IMR-90 (cell line): ENCODE data around the gene CHN1. TPM values are rescaled to one million over a fixed set of nuclear protein-coding genes. Genes with fewer than 3 reads are reported as not detected.
A peak's percentile ranks its signal among the peaks of the same experiment; 100 is the strongest.

Experiments used
- ATAC-seq: fragments of 200-7000 bp; cut with Tn5 transposase; 2 replicates; pipeline ENCODE4 v1.9.1; 2020; ENCODE audit warnings: low read depth, mild to moderate bottlenecking, moderate library complexity
- BruUV-seq: library from RNA; stranded (reverse); fragments of 400-500 nt; replicated peaks from 2 replicates; lab custom pipeline; 2021; lab: Mats Ljungman, UMichigan
- CTCF ChIA-PET: fragments of 300-600 bp; formaldehyde crosslinking; extraction: SDS; loops from one replicate; lab custom pipeline; 2021; ENCODE audit warnings: antibody characterized with exemption; lab: Yijun Ruan, JAX
- POLR2A ChIA-PET: fragments of 300-600 bp; sonication (Branson Sonifier 250); formaldehyde crosslinking; loops from one replicate; lab custom pipeline; 2022; ENCODE audit warnings: antibody characterized with exemption; ENCODE audit not compliant: unreplicated experiment; lab: Charles Lee
- DNase-seq: peaks from one replicate; pipeline ENCODE4 v3.0.0; 2013
- H2AFZ ChIP-seq: replicated peaks from 2 replicates; pipeline ENCODE3; 2013; ENCODE audit warnings: low read length, mild to moderate bottlenecking; ENCODE audit not compliant: poor library complexity
- H2AK5ac ChIP-seq: 2 replicates; pipeline ENCODE4 v1.6.1; 2013; ENCODE audit warnings: low read depth, low read length, inconsistent platforms
- H2AK9ac ChIP-seq: replicated peaks from 2 replicates; pipeline ENCODE3; 2013; ENCODE audit warnings: mild to moderate bottlenecking, low read depth, low read length, moderate library complexity; ENCODE audit not compliant: poor library complexity
- H2BK120ac ChIP-seq: 2 replicates; pipeline ENCODE4 v1.6.1; 2013; ENCODE audit warnings: low read depth, low read length, inconsistent platforms
- H2BK15ac ChIP-seq: 3 replicates; pipeline ENCODE4 v1.6.1; 2013; ENCODE audit warnings: low read depth, low read length, inconsistent platforms
- H2BK20ac ChIP-seq: 2 replicates; pipeline ENCODE4 v1.6.1; 2013; ENCODE audit warnings: low read depth, mild to moderate bottlenecking, inconsistent platforms, low read length, moderate library complexity
- H2BK5ac ChIP-seq: 2 replicates; pipeline ENCODE4 v1.6.1; 2013; ENCODE audit warnings: mild to moderate bottlenecking, low read depth, low read length, inconsistent platforms; ENCODE audit not compliant: poor library complexity, severe bottlenecking
- H3K14ac ChIP-seq: replicated peaks from 2 replicates; pipeline ENCODE4 v1.6.1; 2013; ENCODE audit warnings: low read depth, low read length, inconsistent platforms
- H3K18ac ChIP-seq: 2 replicates; pipeline ENCODE4 v1.6.1; 2013; ENCODE audit warnings: low read depth, low read length, control low read depth
- H3K23ac ChIP-seq: 2 replicates; pipeline ENCODE4 v1.6.1; 2013; ENCODE audit warnings: low read depth, low read length, inconsistent platforms
- H3K27ac ChIP-seq: 2 replicates; pipeline ENCODE4 v1.5.1; 2013; ENCODE audit warnings: mild to moderate bottlenecking, control low read depth, low read length; ENCODE audit not compliant: insufficient read depth
- H3K27me3 ChIP-seq: 2 replicates; pipeline ENCODE4 v1.6.1; 2013; ENCODE audit warnings: low read length; ENCODE audit not compliant: control insufficient read depth, insufficient read depth
- H3K36me3 ChIP-seq: 2 replicates; pipeline ENCODE4 v1.6.1; 2013; ENCODE audit warnings: low read length, mixed read lengths; ENCODE audit not compliant: control insufficient read depth, insufficient read depth
- H3K4ac ChIP-seq: 2 replicates; pipeline ENCODE4 v1.6.1; 2013; ENCODE audit warnings: low read depth, low read length, inconsistent platforms
- H3K4me1 ChIP-seq: 2 replicates; pipeline ENCODE4 v1.6.1; 2013; ENCODE audit warnings: low read length, mixed read lengths; ENCODE audit not compliant: control insufficient read depth, insufficient read depth
- H3K4me2 ChIP-seq: 2 replicates; pipeline ENCODE4 v1.6.1; 2013; ENCODE audit warnings: low read depth, mild to moderate bottlenecking, control low read depth, low read length, moderate library complexity
- H3K4me3 ChIP-seq: 2 replicates; pipeline ENCODE4 v1.5.1; 2013; ENCODE audit warnings: low read depth, mild to moderate bottlenecking, control low read depth, low read length, moderate library complexity; ENCODE audit not compliant: insufficient read depth
- H3K56ac ChIP-seq: 2 replicates; pipeline ENCODE4 v1.6.1; 2013; ENCODE audit warnings: low read length, inconsistent platforms; ENCODE audit not compliant: insufficient read depth; ENCODE audit errors: extremely low read depth
- H3K79me1 ChIP-seq, 2 experiments: 2 replicates each; pipeline ENCODE4 v1.6.1; 2013; ENCODE audit warnings: low read length in 2 of 2, inconsistent platforms in 1 of 2, low read depth in 1 of 2
- H3K9ac ChIP-seq: 2 replicates; pipeline ENCODE4 v1.6.1; 2013; ENCODE audit warnings: low read depth, low read length, control low read depth
- H3K9me1 ChIP-seq: 2 replicates; pipeline ENCODE4 v1.6.1; 2013; ENCODE audit warnings: low read length, inconsistent platforms; ENCODE audit not compliant: insufficient read depth
- H3K9me3 ChIP-seq: 2 replicates; pipeline ENCODE4 v1.6.1; 2013; ENCODE audit warnings: low read length; ENCODE audit not compliant: control insufficient read depth, insufficient read depth
- H4K20me1 ChIP-seq: 2 replicates; pipeline ENCODE4 v1.6.1; 2013; ENCODE audit warnings: low read length, inconsistent platforms; ENCODE audit not compliant: insufficient read depth
- H4K5ac ChIP-seq: 2 replicates; pipeline ENCODE4 v1.6.1; 2013; ENCODE audit warnings: mild to moderate bottlenecking, low read depth, low read length, control low read depth
- H4K8ac ChIP-seq, 2 experiments: 2 replicates each; pipeline ENCODE4 v1.6.1; 2013; ENCODE audit warnings: low read depth in 2 of 2, low read length in 2 of 2, control low read depth in 1 of 2, inconsistent platforms in 1 of 2
- H4K91ac ChIP-seq: 2 replicates; pipeline ENCODE4 v1.6.1; 2013; ENCODE audit warnings: low read depth, low read length, inconsistent platforms; ENCODE audit not compliant: insufficient read depth
- BHLHE40 ChIP-seq: fragments of 150-350 bp; IDR thresholded peaks from 2 replicates; pipeline ENCODE4 v1.6.1; 2016; ENCODE audit warnings: mild to moderate bottlenecking, low read depth, low read length
- CTCF ChIP-seq: conservative IDR thresholded peaks from 2 replicates; pipeline ENCODE4 v1.5.1; 2012; ENCODE audit warnings: mild to moderate bottlenecking, low read depth, low read length, improper control_type of control experiment
- ELK1 ChIP-seq: fragments of 150-350 bp; IDR thresholded peaks from 2 replicates; pipeline ENCODE4 v1.6.1; 2016; ENCODE audit warnings: low read depth, mild to moderate bottlenecking, low read length, moderate library complexity, borderline replicate concordance
- POLR2A ChIP-seq: IDR thresholded peaks from 2 replicates; pipeline ENCODE4 v1.6.1; 2012; ENCODE audit warnings: mild to moderate bottlenecking, low read depth, low read length
- RAD21 ChIP-seq: IDR thresholded peaks from 2 replicates; pipeline ENCODE4 v1.6.1; 2012; ENCODE audit warnings: low read length, improper control_type of control experiment
- RCOR1 ChIP-seq: IDR thresholded peaks from 2 replicates; pipeline ENCODE4 v1.6.1; 2012; ENCODE audit warnings: mild to moderate bottlenecking, low read length, improper control_type of control experiment; ENCODE audit not compliant: insufficient replicate concordance
- SMC3 ChIP-seq: fragments of 150-350 bp; IDR thresholded peaks from 2 replicates; pipeline ENCODE4 v1.6.1; 2016; ENCODE audit warnings: low read depth, mild to moderate bottlenecking, antibody characterized with exemption, low read length, moderate library complexity
- WGBS, 2 experiments: methylation state at CpG; one replicate each; pipeline versions ENCODE4 v1.1.5 to v1.1.7; 2013; ENCODE audit warnings: missing lambda C conversion rate in 2 of 2; ENCODE audit not compliant: insufficient read length in 1 of 2; ENCODE audit errors: extremely low coverage in 2 of 2; 5-methylcytosine and 5-hydroxymethylcytosine counted together
- dilution Hi-C: fragments of 300-500 bp; cut with HindIII; formaldehyde crosslinking; loops from one replicate; pipeline ENCODE4 v1.14.3; 2018; ENCODE audit warnings: low sequenced_read_pairs; ENCODE audit not compliant: unreplicated experiment
- in situ Hi-C: fragments of 300-500 bp; cut with MboI; formaldehyde crosslinking; loops from 3 replicates; pipeline ENCODE4 v1.14.3; 2019; ENCODE audit warnings: low sequenced_read_pairs, inconsistent platforms, mixed read lengths
- intact Hi-C: fragments of 100-400 bp; cut with micrococcal nuclease; formaldehyde crosslinking; loops from 2 replicates; pipeline ENCODE4 v1.10.0; 2022
- polyA plus RNA-seq, 3 experiments: library from polyadenylated mRNA; depleted of rRNA; stranded (reverse); fragments of >200 nt; gene quantifications; 2 replicates each; pipeline ENCODE4 v1.2.3, GENCODE V29; 2012; ENCODE audit warnings: low replicate concordance in 1 of 3
- total RNA-seq: library from RNA; depleted of rRNA; stranded (reverse); fragments of >200 nt; gene quantifications from 2 replicates; pipeline ENCODE4 v1.2.3, GENCODE V29; 2012

Gene CHN1
- total and polyA plus RNA-seq, 2 of the 4 experiments (the other 2 are of a cell fraction): 58.4 to 66.9 TPM

GRCh38 chr2:174836995-174837390 lies 168.2 kb downstream of the CHN1 start:
- Histone ChIP-seq H4K20me1 (no peaks in the 10 kb centered on the region), H3K79me1 (peaks cover 10 to 31% of the 10 kb centered on the region in 2 experiments), H2BK20ac (peak overlapping the region; percentile 94), H2BK5ac (peak overlapping the region; percentile 99), H3K4me2 (peak overlapping the region; percentile 81), H3K27me3 (no peaks in the 10 kb centered on the region), H3K4ac (peak overlapping the region; percentile 86), H3K14ac (peak overlapping the region; percentile 93), H4K5ac (peak overlapping the region; percentile 93), H3K18ac (peak overlapping the region; percentile 98), H3K4me3 (no peak overlapping the region), H2BK15ac (peak overlapping the region; percentile 87), H3K9me3 (no peaks in the 10 kb centered on the region), H4K8ac (peak overlapping the region; percentile 72 to 89), H3K23ac (peak overlapping the region; percentile 73), H3K9ac (peak overlapping the region; percentile 32; the same call in 1 of the 2 replicates), H2BK120ac (peak overlapping the region; percentile 97), H2AK5ac (peak overlapping the region; percentile 93), H3K56ac (peak overlapping the region; percentile 84), H2AFZ (no peak overlapping the region), H2AK9ac (peak overlapping the region; percentile 38), H3K27ac (peak overlapping the region; percentile 100), H3K9me1 (peaks cover 6% of the 10 kb centered on the region), H4K91ac (peak overlapping the region; percentile 85), H3K4me1 (peaks cover 21% of the 10 kb centered on the region), H3K36me3 (no peaks in the 10 kb centered on the region)
- ATAC-seq (no peak), DNase-seq (no peak)
- dilution Hi-C loops: no loop called here
- in situ Hi-C loops: no loop called here
- WGBS, 2 experiments: no CpG with 5 or more reads among the region's 1 CpG
- no peak for TF ChIP-seq RCOR1
- no peak for TF ChIP-seq POLR2A
- no peak for TF ChIP-seq RAD21
- TF ChIP-seq BHLHE40: no peak
- no peak for TF ChIP-seq SMC3
- no peak for TF ChIP-seq ELK1
- no peak; the same call in 1 of the 2 replicates for TF ChIP-seq CTCF
- CTCF ChIA-PET: interaction anchor here (1.1 to 2.1 kb wide), 2 partner anchors 10 to 66 kb away, joined by 6 read pairs; no protein-coding TSS in a partner anchor
- intact Hi-C loops: loop anchor here (2.0 kb wide), 1 partner anchor 50 kb away; no protein-coding TSS in a partner anchor
- POLR2A ChIA-PET: no interaction called here
- no TSS peak for BruUV-seq
